Neural progenitor cell (in vitro differentiated cells): ENCODE data around the gene KCNJ16. TPM values are rescaled to one million over a fixed set of nuclear protein-coding genes. Genes with fewer than 3 reads are reported as not detected.

Experiments
- DNase-seq: peaks from one replicate; pipeline ENCODE4 v3.0.0-alpha.2; 2016; ENCODE audit warnings: low spot score
- H2AFZ ChIP-seq: fragments of 200-600 bp; sonication (generic); replicated peaks from 2 replicates; pipeline ENCODE4 v1.6.1; 2016; ENCODE audit warnings: antibody characterized with exemption
- H3F3A ChIP-seq: fragments of 200-600 bp; sonication (generic); 2 replicates; pipeline ENCODE4 v1.6.1; 2016; ENCODE audit warnings: antibody characterized with exemption, low read depth
- H3K27ac ChIP-seq: fragments of 200-600 bp; sonication (generic); 2 replicates; pipeline ENCODE4 v1.5.1; 2016; ENCODE audit warnings: mild to moderate bottlenecking
- H3K27me3 ChIP-seq: fragments of 200-600 bp; sonication (generic); 2 replicates; pipeline ENCODE4 v1.6.1; 2016; ENCODE audit warnings: mild to moderate bottlenecking, moderate library complexity
- H3K36me3 ChIP-seq: fragments of 200-600 bp; sonication (generic); 2 replicates; pipeline ENCODE4 v1.5.1; 2016
- H3K4me1 ChIP-seq: fragments of 200-600 bp; sonication (generic); 2 replicates; pipeline ENCODE4 v1.6.1; 2016; ENCODE audit warnings: mixed run types
- H3K4me2 ChIP-seq: fragments of 200-600 bp; sonication (generic); 2 replicates; pipeline ENCODE4 v1.6.1; 2016
- H3K4me3 ChIP-seq: fragments of 200-600 bp; sonication (generic); 2 replicates; pipeline ENCODE4 v1.5.1; 2016
- H3K79me2 ChIP-seq: fragments of 200-600 bp; sonication (generic); 2 replicates; pipeline ENCODE4 v1.6.1; 2016; ENCODE audit warnings: low read depth
- H3K9ac ChIP-seq: fragments of 200-600 bp; sonication (generic); 2 replicates; pipeline ENCODE4 v1.6.1; 2016
- H3K9me3 ChIP-seq: fragments of 200-600 bp; sonication (generic); 2 replicates; pipeline ENCODE4 v1.5.1; 2016; ENCODE audit warnings: low read depth
- H4K20me1 ChIP-seq: fragments of 200-600 bp; sonication (generic); 2 replicates; pipeline ENCODE4 v1.6.1; 2016; ENCODE audit warnings: low read depth
- H3K27ac Mint-ChIP-seq: 3 replicates; pipeline ENCODE4 v1.8.0; 2021; ENCODE audit warnings: mixed read lengths
- H3K27me3 Mint-ChIP-seq: 2 replicates; pipeline ENCODE4 v1.8.0; 2022; ENCODE audit warnings: low read depth, mild to moderate bottlenecking, inconsistent platforms, moderate library complexity, mixed read lengths; ENCODE audit not compliant: insufficient read depth
- H3K36me3 Mint-ChIP-seq: 3 replicates; pipeline ENCODE4 v1.8.0; 2021; ENCODE audit warnings: mixed read lengths
- H3K4me1 Mint-ChIP-seq: 3 replicates; pipeline ENCODE4 v1.8.0; 2021; ENCODE audit warnings: mixed read lengths
- H3K4me3 Mint-ChIP-seq: 3 replicates; pipeline ENCODE4 v1.8.0; 2021; ENCODE audit warnings: mild to moderate bottlenecking, moderate library complexity, mixed read lengths
- H3K9me3 Mint-ChIP-seq: 3 replicates; pipeline ENCODE4 v1.8.0; 2020; ENCODE audit warnings: mixed read lengths
- EZH2 ChIP-seq: fragments of 200-600 bp; sonication (generic); IDR thresholded peaks from 2 replicates; pipeline ENCODE4 v1.6.1; 2017; ENCODE audit warnings: antibody characterized with exemption, mild to moderate bottlenecking, moderate library complexity
- EZH2phosphoT487 ChIP-seq: fragments of 200-600 bp; sonication (generic); IDR thresholded peaks from 2 replicates; pipeline ENCODE4 v1.6.1; 2017; ENCODE audit warnings: antibody characterized with exemption
- total RNA-seq: library from RNA; depleted of rRNA; stranded (reverse); fragments of >200 nt; gene quantifications from 2 replicates; pipeline ENCODE4 v1.2.3, GENCODE V29; 2015; ENCODE audit warnings: low replicate concordance
- TF ChIP-seq, protein P1 (sequence below): fragments of 200-600 bp; sonication (generic); IDR thresholded peaks from 2 replicates; pipeline ENCODE4 v1.5.1; 2017; ENCODE audit warnings: antibody characterized with exemption, mild to moderate bottlenecking

Gene KCNJ16
- total RNA-seq, 1 donor from 2014 or later = not detected

DNA sequence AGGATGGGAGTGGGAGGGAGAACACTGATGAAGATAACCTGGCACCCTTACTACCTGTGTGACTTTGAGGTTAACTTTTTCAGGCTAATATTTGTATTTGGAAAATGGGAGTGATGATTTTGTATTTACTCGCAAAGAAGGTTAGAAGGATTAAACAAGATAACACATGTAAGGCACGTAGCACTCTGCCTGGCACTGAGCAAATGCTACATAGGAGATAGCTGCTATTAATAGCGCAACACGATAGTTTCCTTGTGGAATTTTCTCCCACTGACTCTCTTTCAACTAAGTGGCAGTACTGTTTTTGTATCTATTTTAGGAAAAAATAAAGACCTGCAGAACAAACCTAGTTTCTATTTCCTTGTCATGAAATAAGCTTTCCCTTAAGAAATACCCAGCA, 15.4 kb upstream of the KCNJ16 start:
- H3K79me2 ChIP-seq = no peaks in the 10 kb centered on the region
- Mint-ChIP-seq H3K27ac (no peak overlapping the region), H3K27me3 (no peaks in the 10 kb centered on the region), H3K4me1 (peaks cover 7% of the 10 kb centered on the region), H3K9me3 (no peaks in the 10 kb centered on the region), H3K4me3 (no peak overlapping the region), H3K36me3 (no peaks in the 10 kb centered on the region)
- H3K27ac ChIP-seq = no peak overlapping the region
- H3K27me3 ChIP-seq = no peaks in the 10 kb centered on the region
- H3F3A ChIP-seq = no peaks in the 10 kb centered on the region
- no peak overlapping the region for H3K4me2 ChIP-seq
- no peaks in the 10 kb centered on the region for H3K36me3 ChIP-seq
- no peak overlapping the region for H2AFZ ChIP-seq
- H3K9ac ChIP-seq = no peak overlapping the region
- H4K20me1 ChIP-seq = no peaks in the 10 kb centered on the region
- H3K4me1 ChIP-seq = peaks cover 13% of the 10 kb centered on the region
- no peak overlapping the region for H3K4me3 ChIP-seq
- H3K9me3 ChIP-seq = no peaks in the 10 kb centered on the region
- TF ChIP-seq EZH2phosphoT487 (no peak), EZH2 (no peak)
- TF ChIP-seq, protein P1, sequence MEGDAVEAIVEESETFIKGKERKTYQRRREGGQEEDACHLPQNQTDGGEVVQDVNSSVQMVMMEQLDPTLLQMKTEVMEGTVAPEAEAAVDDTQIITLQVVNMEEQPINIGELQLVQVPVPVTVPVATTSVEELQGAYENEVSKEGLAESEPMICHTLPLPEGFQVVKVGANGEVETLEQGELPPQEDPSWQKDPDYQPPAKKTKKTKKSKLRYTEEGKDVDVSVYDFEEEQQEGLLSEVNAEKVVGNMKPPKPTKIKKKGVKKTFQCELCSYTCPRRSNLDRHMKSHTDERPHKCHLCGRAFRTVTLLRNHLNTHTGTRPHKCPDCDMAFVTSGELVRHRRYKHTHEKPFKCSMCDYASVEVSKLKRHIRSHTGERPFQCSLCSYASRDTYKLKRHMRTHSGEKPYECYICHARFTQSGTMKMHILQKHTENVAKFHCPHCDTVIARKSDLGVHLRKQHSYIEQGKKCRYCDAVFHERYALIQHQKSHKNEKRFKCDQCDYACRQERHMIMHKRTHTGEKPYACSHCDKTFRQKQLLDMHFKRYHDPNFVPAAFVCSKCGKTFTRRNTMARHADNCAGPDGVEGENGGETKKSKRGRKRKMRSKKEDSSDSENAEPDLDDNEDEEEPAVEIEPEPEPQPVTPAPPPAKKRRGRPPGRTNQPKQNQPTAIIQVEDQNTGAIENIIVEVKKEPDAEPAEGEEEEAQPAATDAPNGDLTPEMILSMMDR = no peak
- no peak for DNase-seq

DNA sequence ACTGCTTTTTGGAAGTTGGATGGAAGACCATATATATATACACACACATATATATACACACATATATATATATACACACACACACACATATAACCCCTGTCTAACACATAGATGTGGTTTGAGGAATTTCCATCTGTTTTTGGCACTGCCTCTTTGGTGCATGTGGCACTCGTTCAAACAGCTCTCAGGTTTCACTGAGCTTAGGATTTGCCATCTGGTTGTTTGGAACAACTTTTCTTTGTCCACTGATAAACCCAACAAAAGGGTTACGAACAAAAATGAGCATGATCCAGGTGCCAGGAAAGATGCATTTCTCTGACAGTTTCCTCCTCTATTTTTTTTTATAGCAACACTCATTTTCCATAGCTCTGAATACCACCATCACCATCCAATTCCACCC, 14.6 kb upstream of the KCNJ16 start:
- H3F3A ChIP-seq = no peaks in the 10 kb centered on the region
- no peak overlapping the region for H3K4me3 Mint-ChIP-seq
- no peak overlapping the region for H3K4me3 ChIP-seq

DNA sequence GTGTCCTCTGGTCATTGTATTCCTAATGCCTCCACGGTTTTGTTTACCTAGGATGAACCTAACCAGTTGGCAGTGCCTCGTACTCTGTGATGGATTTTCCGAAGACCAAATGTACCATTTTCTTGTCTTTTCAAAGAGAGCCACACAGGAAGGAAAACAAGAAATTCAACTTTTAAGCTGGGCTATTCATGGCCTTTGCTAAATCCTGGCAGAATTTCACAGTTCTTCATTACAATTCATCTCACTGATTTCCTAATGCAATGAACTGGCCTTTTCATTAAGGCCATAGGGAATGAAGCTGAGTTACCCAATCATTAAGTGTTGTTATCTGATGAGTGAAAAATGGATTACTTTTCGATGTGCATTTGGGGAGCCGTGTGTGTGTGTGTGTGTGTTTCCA, 7.9 kb upstream of the KCNJ16 start:
- no peaks in the 10 kb centered on the region for H3K4me1 ChIP-seq
- no peaks in the 10 kb centered on the region for H3K79me2 ChIP-seq
- peak overlapping the region; percentile 16 for H2AFZ ChIP-seq
- no peaks in the 10 kb centered on the region for H3K36me3 ChIP-seq
- Mint-ChIP-seq H3K27ac (no peak overlapping the region), H3K9me3 (no peaks in the 10 kb centered on the region), H3K36me3 (no peaks in the 10 kb centered on the region), H3K4me1 (peaks cover 2% of the 10 kb centered on the region), H3K27me3 (no peaks in the 10 kb centered on the region), H3K4me3 (no peak overlapping the region)
- no peaks in the 10 kb centered on the region for H3F3A ChIP-seq
- DNase-seq = no peak
- H3K9ac ChIP-seq = no peak overlapping the region
- no peaks in the 10 kb centered on the region for H3K27me3 ChIP-seq
- TF ChIP-seq, protein P1 = no peak
- TF ChIP-seq EZH2phosphoT487 = no peak
- no peak for TF ChIP-seq EZH2
- H4K20me1 ChIP-seq = no peaks in the 10 kb centered on the region
- no peaks in the 10 kb centered on the region for H3K9me3 ChIP-seq
- H3K4me3 ChIP-seq = no peak overlapping the region
- no peak overlapping the region for H3K27ac ChIP-seq
- H3K4me2 ChIP-seq = no peak overlapping the region

More for the DNA sequence above, 14.6 kb upstream of the KCNJ16 start:
- no peaks in the 10 kb centered on the region for H3K9me3 ChIP-seq
- DNase-seq = no peak
- TF ChIP-seq EZH2phosphoT487 (no peak), EZH2 (no peak)
- TF ChIP-seq, protein P1 = no peak
- Mint-ChIP-seq H3K27me3 (no peaks in the 10 kb centered on the region), H3K9me3 (no peaks in the 10 kb centered on the region), H3K27ac (no peak overlapping the region), H3K4me1 (peaks cover 5% of the 10 kb centered on the region), H3K36me3 (no peaks in the 10 kb centered on the region)
- H4K20me1 ChIP-seq = no peaks in the 10 kb centered on the region
- no peaks in the 10 kb centered on the region for H3K79me2 ChIP-seq
- H3K4me1 ChIP-seq = peaks cover 7% of the 10 kb centered on the region
- H3K4me2 ChIP-seq = no peak overlapping the region
- H3K27ac ChIP-seq = no peak overlapping the region
- no peak overlapping the region for H3K9ac ChIP-seq
- H3K36me3 ChIP-seq = no peaks in the 10 kb centered on the region
- no peaks in the 10 kb centered on the region for H3K27me3 ChIP-seq
- H2AFZ ChIP-seq = no peak overlapping the region
